HepG2 (cell line): Measurements from ENCODE around the gene NCOA5. TPM values are rescaled to one million over a fixed set of nuclear protein-coding genes. Genes with fewer than 3 reads are reported as not detected.

Source experiments
- ATAC-seq: fragments of 200-7000 bp; cut with Tn5 transposase; 3 replicates; pipeline ENCODE4 v1.9.1; 2020; ENCODE audit warnings: mild to moderate bottlenecking, moderate library complexity
- BruUV-seq: library from RNA; stranded (reverse); fragments of 400-500 nt; replicated peaks from 2 replicates; lab custom pipeline; 2021; lab: Mats Ljungman, UMichigan
- CTCF ChIA-PET: fragments of 300-600 bp; formaldehyde crosslinking; extraction: SDS; loops from one replicate; lab custom pipeline; 2021; ENCODE audit warnings: low total read pairs, inconsistent platforms, low intra/inter-chr PET ratio; lab: Yijun Ruan, JAX
- POLR2A ChIA-PET: fragments of 350-600 bp; sonication (Branson Sonifier 250); formaldehyde crosslinking; loops from one replicate; lab custom pipeline; 2020; ENCODE audit warnings: antibody characterized with exemption, inconsistent platforms; lab: Yijun Ruan, JAX
- DNase-seq: peaks from one replicate; pipeline ENCODE4 v3.0.0-alpha.2; 2015; ENCODE audit warnings: low spot score
- FAIRE-seq: peaks from 3 replicates; lab custom pipeline; 2011; peaks lifted over from hg19 to GRCh38; lab: Jason Lieb, UNC
- H2AFZ ChIP-seq: one replicate; pipeline ENCODE4 v1.6.1; 2011; ENCODE audit warnings: low read length, inconsistent platforms
- H3K27ac ChIP-seq: fragments of 300-600 bp; 3 replicates; pipeline ENCODE4 v1.8.0; 2011; ENCODE audit warnings: mixed run types, mild to moderate bottlenecking, mixed read lengths, low read length, inconsistent platforms; ENCODE audit not compliant: insufficient read depth; ENCODE audit errors: extremely low read length
- H3K27me3 ChIP-seq, 2 experiments: fragments of 200-600 bp in 1 of 2; 2 replicates in 1 of 2; 3 replicates in 1 of 2; pipeline versions ENCODE4 v1.6.0 to v1.8.0; 2011; ENCODE audit warnings: low read length in 2 of 2, mild to moderate bottlenecking in 2 of 2, moderate library complexity in 2 of 2, inconsistent platforms in 1 of 2; ENCODE audit not compliant: insufficient read depth in 2 of 2, control insufficient read depth in 1 of 2
- H3K36me3 ChIP-seq, 2 experiments: fragments of 200-600 bp in 1 of 2; replicated peaks in 1 of 2; 2 replicates in 1 of 2; 3 replicates in 1 of 2; pipeline versions ENCODE4 v1.5.1 to v1.8.0; 2011; ENCODE audit warnings: low read length in 2 of 2, inconsistent platforms in 1 of 2; ENCODE audit not compliant: insufficient read depth in 2 of 2, control insufficient read depth in 1 of 2
- H3K4me1 ChIP-seq: 2 replicates; pipeline ENCODE4 v1.5.1; 2012; ENCODE audit warnings: low read length, inconsistent platforms; ENCODE audit not compliant: insufficient read depth
- H3K4me2 ChIP-seq: 2 replicates; pipeline ENCODE4 v1.6.0; 2011; ENCODE audit warnings: low read depth, low read length, inconsistent platforms
- H3K4me3 ChIP-seq, 3 experiments: fragments of 200-600 bp in 1 of 3; sonication (generic), shearing (Covaris generic) in 1 of 3; replicated peaks in 1 of 3; 2 replicates each; pipeline ENCODE4 v1.5.1; 2011 to 2016; ENCODE audit warnings: low read length in 3 of 3, inconsistent platforms in 2 of 3, low read depth in 2 of 3, mild to moderate bottlenecking in 2 of 3, control low read depth in 1 of 3, mixed read lengths in 1 of 3; ENCODE audit not compliant: insufficient read depth in 1 of 3
- H3K79me2 ChIP-seq: one replicate; pipeline ENCODE4 v1.6.1; 2011; ENCODE audit warnings: low read length, inconsistent platforms; ENCODE audit not compliant: insufficient read depth
- H3K9ac ChIP-seq: 2 replicates; pipeline ENCODE4 v1.6.0; 2011; ENCODE audit warnings: mild to moderate bottlenecking, low read depth, low read length, inconsistent platforms; ENCODE audit not compliant: insufficient read depth
- H3K9me3 ChIP-seq: 2 replicates; pipeline ENCODE4 v1.5.1; 2012; ENCODE audit warnings: mild to moderate bottlenecking, low read length
- H4K20me1 ChIP-seq: 2 replicates; pipeline ENCODE4 v1.6.0; 2011; ENCODE audit warnings: inconsistent platforms, mild to moderate bottlenecking, low read length, moderate library complexity; ENCODE audit not compliant: insufficient read depth
- DPF2 ChIP-seq: sonication (generic); formaldehyde crosslinking; IDR thresholded peaks from 2 replicates; pipeline ENCODE4 v1.4.0; 2020; ENCODE audit warnings: mild to moderate bottlenecking, low read depth, missing genetic modification reagents, borderline replicate concordance
- FOXK1 ChIP-seq: sonication (generic); formaldehyde crosslinking; IDR thresholded peaks from 2 replicates; pipeline ENCODE4 v1.4.0; 2020; ENCODE audit warnings: low read depth, missing genetic modification reagents, borderline replicate concordance
- MED1 ChIP-seq: sonication (generic); formaldehyde crosslinking; IDR thresholded peaks from 2 replicates; pipeline ENCODE4 v1.4.0; 2020; ENCODE audit warnings: missing genetic modification reagents
- NFIC ChIP-seq: IDR thresholded peaks from 2 replicates; pipeline ENCODE4 v1.6.1; 2012; ENCODE audit warnings: mild to moderate bottlenecking, low read length, inconsistent platforms
- NFRKB ChIP-seq: fragments of 450-650 bp; IDR thresholded peaks from 2 replicates; pipeline ENCODE4 v1.6.1; 2017
- RFX3 ChIP-seq: IDR thresholded peaks from 2 replicates; pipeline ENCODE4 v1.6.1; 2016; ENCODE audit warnings: missing biosample characterization, missing genetic modification reagents
- ZNF121 ChIP-seq: sonication (generic); formaldehyde crosslinking; IDR thresholded peaks from 2 replicates; pipeline ENCODE4 v1.5.0; 2020; ENCODE audit warnings: mild to moderate bottlenecking, missing genetic modification reagents
- WGBS: methylation state at CpG from one replicate; pipeline ENCODE4 v1.1.6; 2017; ENCODE audit warnings: low lambda C conversion rate; 5-methylcytosine and 5-hydroxymethylcytosine counted together
- in situ Hi-C: cut with HindIII; loops from 2 replicates; pipeline ENCODE4 v1.10.0; 2017; ENCODE audit warnings: low pct_unique_long_range_greater_than_20kb; ENCODE audit not compliant: extremely low pct_ligation_motif_present
- intact Hi-C: fragments of 100-400 bp; cut with micrococcal nuclease; formaldehyde crosslinking; loops from one replicate; pipeline ENCODE4 v1.10.0; 2022; ENCODE audit not compliant: unreplicated experiment
- polyA plus RNA-seq, 8 experiments: library from polyadenylated mRNA; depleted of rRNA in 3 of 8; stranded (reverse) in 7 of 8; unstranded in 1 of 8; fragments of >200 nt; fragmentation: Illumina TruSeq in 4 of 8; extraction: Trizol in 4 of 8; gene quantifications; 2 replicates each; pipeline versions ENCODE4 v1.2.1 to v1.2.3, GENCODE V29; 2011 to 2016; ENCODE audit warnings: low read depth in 4 of 8, missing spikeins in 1 of 8, mixed read lengths in 1 of 8; ENCODE audit not compliant: insufficient read depth in 1 of 8
- total RNA-seq, 5 experiments: library from RNA; depleted of rRNA; stranded (reverse); fragments of >200 nt; fragmentation: Illumina TruSeq; extraction: Trizol; gene quantifications; 2 replicates each; pipeline ENCODE4 v1.2.3, GENCODE V29; 2016; ENCODE audit warnings: low read depth in 1 of 5
- TF ChIP-seq, protein P1 (sequence below): sonication (generic); formaldehyde crosslinking; IDR thresholded peaks from 2 replicates; pipeline ENCODE4 v1.8.1; 2022; ENCODE audit warnings: low read depth, mild to moderate bottlenecking, missing genetic modification reagents
- TF ChIP-seq, protein P2 (sequence below): sonication (generic); formaldehyde crosslinking; IDR thresholded peaks from 2 replicates; pipeline ENCODE4 v1.4.0; 2020; ENCODE audit warnings: mild to moderate bottlenecking, missing genetic modification reagents, borderline replicate concordance
- TF ChIP-seq, protein P3 (sequence below): sonication (generic); formaldehyde crosslinking; IDR thresholded peaks from 2 replicates; pipeline ENCODE4 v1.4.0; 2020; ENCODE audit warnings: missing genetic modification reagents, borderline replicate concordance

NCOA5 gene
- total and polyA plus RNA-seq, 2 of the 13 experiments (the other 11 are each of a cell fraction or from before 2014, with no cell fraction given): 16.5 to 28.4 TPM

DNA sequence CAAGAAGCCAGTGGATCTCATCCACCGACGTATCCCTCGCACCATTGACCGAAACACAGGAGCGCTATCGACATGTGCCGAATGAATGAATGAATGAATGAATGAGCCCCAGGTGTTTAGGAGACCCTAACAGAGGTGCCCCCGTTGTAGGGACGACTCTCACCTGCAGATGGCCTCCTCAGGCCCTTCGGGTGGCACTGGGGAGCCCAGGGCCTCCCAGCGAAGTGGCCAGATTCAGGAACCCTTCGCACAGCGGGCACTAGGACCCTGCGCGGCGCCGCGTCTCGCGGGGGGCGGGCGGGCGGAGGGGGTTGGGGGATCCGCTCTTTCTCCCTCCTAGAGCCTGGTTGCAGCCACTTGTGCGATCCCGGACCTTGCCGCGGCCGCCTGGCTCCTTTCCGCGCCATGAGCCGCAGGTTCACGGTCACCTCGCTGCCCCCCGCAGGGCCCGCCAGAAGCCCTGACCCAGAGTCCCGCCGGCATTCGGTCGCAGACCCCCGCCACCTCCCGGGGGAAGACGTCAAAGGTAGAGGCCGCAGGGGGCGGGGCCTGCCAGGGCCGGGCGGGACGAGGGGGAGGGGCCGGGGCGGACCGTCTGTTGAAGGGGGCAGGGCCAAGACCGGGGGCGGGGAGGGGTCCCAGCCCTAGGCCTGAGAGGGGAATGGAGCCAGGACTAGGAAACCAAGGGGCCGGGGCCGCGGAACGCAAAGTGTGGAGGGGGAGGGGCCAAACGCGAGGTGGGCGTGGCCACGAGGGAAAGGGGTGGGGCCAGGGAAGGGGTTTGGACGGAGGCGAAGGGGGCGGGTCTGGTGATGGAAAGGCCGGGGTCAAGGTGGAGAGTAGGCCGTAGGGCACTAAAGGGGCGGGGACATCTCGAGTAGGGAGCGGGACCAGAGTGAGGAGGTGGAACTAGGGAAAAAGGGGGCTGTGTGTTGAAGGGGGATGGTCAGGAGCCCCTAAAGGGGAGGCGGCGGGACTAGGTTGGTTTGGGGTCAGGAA is 68.1 kb downstream of the NCOA5 start:
- peak; percentile 79 for ATAC-seq
- H3K4me3 ChIP-seq: peak overlapping the region; percentile 83 to 88 (median 84)
- H4K20me1 ChIP-seq: peaks cover 12% of the 10 kb centered on the region; the same call in 1 of the 2 replicates
- 8% methylated on average over 68 of the region's 71 CpGs for WGBS
- intact Hi-C loops (loop anchor here (1.0 to 2.0 kb wide), 2 partner anchors 68 to 155 kb away; partner anchors contain the start of gene NCOA5), in situ Hi-C loops (loop anchor here (5.0 to 10.0 kb wide), 2 partner anchors 66 to 153 kb away; partner anchors contain the start of gene NCOA5)
- ChIA-PET POLR2A (interaction anchor here (1.4 kb wide), 2 partner anchors 342 to 385 kb away, joined by 3 to 4 read pairs; partner anchors contain the start of gene ELMO2), CTCF (interaction anchor here (2.4 to 3.5 kb wide), 2 partner anchors 7 to 130 kb away, joined by 14 to 17 read pairs; no protein-coding TSS in a partner anchor)
- DNase-seq: peak; percentile 69
- peaks cover 41% of the 10 kb centered on the region for H3K4me1 ChIP-seq
- no peak for FAIRE-seq
- no peaks in the 10 kb centered on the region for H3K36me3 ChIP-seq
- no peaks in the 10 kb centered on the region for H3K27me3 ChIP-seq
- peak overlapping the region; percentile 100 for H3K4me2 ChIP-seq
- no peaks in the 10 kb centered on the region for H3K79me2 ChIP-seq
- H3K9me3 ChIP-seq: no peaks in the 10 kb centered on the region
- peak overlapping the region; percentile 70 for H3K27ac ChIP-seq
- no peak overlapping the region for H2AFZ ChIP-seq
- no TSS peak for BruUV-seq
- peak overlapping the region; percentile 71 for H3K9ac ChIP-seq
- TF ChIP-seq NFRKB (no peak), DPF2 (CRISPR knock-in tag) (no peak), ZNF121 (no peak; the same call in 1 of the 2 replicates), RFX3 (CRISPR knock-in tag) (no peak), NFIC (no peak; the same call in 1 of the 2 replicates), FOXK1 (CRISPR knock-in tag) (no peak), MED1 (CRISPR knock-in tag) (no peak)
- TF ChIP-seq, protein P1, sequence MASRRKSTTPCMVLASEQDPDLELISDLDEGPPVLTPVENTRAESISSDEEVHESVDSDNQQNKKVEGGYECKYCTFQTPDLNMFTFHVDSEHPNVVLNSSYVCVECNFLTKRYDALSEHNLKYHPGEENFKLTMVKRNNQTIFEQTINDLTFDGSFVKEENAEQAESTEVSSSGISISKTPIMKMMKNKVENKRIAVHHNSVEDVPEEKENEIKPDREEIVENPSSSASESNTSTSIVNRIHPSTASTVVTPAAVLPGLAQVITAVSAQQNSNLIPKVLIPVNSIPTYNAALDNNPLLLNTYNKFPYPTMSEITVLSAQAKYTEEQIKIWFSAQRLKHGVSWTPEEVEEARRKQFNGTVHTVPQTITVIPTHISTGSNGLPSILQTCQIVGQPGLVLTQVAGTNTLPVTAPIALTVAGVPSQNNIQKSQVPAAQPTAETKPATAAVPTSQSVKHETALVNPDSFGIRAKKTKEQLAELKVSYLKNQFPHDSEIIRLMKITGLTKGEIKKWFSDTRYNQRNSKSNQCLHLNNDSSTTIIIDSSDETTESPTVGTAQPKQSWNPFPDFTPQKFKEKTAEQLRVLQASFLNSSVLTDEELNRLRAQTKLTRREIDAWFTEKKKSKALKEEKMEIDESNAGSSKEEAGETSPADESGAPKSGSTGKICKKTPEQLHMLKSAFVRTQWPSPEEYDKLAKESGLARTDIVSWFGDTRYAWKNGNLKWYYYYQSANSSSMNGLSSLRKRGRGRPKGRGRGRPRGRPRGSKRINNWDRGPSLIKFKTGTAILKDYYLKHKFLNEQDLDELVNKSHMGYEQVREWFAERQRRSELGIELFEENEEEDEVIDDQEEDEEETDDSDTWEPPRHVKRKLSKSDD (CRISPR knock-in tag): no peak
- TF ChIP-seq, protein P2, sequence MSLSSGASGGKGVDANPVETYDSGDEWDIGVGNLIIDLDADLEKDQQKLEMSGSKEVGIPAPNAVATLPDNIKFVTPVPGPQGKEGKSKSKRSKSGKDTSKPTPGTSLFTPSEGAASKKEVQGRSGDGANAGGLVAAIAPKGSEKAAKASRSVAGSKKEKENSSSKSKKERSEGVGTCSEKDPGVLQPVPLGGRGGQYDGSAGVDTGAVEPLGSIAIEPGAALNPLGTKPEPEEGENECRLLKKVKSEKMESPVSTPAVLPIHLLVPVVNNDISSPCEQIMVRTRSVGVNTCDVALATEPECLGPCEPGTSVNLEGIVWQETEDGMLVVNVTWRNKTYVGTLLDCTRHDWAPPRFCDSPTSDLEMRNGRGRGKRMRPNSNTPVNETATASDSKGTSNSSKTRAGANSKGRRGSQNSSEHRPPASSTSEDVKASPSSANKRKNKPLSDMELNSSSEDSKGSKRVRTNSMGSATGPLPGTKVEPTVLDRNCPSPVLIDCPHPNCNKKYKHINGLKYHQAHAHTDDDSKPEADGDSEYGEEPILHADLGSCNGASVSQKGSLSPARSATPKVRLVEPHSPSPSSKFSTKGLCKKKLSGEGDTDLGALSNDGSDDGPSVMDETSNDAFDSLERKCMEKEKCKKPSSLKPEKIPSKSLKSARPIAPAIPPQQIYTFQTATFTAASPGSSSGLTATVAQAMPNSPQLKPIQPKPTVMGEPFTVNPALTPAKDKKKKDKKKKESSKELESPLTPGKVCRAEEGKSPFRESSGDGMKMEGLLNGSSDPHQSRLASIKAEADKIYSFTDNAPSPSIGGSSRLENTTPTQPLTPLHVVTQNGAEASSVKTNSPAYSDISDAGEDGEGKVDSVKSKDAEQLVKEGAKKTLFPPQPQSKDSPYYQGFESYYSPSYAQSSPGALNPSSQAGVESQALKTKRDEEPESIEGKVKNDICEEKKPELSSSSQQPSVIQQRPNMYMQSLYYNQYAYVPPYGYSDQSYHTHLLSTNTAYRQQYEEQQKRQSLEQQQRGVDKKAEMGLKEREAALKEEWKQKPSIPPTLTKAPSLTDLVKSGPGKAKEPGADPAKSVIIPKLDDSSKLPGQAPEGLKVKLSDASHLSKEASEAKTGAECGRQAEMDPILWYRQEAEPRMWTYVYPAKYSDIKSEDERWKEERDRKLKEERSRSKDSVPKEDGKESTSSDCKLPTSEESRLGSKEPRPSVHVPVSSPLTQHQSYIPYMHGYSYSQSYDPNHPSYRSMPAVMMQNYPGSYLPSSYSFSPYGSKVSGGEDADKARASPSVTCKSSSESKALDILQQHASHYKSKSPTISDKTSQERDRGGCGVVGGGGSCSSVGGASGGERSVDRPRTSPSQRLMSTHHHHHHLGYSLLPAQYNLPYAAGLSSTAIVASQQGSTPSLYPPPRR (CRISPR knock-in tag): 0 out of 2 replicates have a peak, but pooled peaks have one; percentile 34
- TF ChIP-seq, protein P3, sequence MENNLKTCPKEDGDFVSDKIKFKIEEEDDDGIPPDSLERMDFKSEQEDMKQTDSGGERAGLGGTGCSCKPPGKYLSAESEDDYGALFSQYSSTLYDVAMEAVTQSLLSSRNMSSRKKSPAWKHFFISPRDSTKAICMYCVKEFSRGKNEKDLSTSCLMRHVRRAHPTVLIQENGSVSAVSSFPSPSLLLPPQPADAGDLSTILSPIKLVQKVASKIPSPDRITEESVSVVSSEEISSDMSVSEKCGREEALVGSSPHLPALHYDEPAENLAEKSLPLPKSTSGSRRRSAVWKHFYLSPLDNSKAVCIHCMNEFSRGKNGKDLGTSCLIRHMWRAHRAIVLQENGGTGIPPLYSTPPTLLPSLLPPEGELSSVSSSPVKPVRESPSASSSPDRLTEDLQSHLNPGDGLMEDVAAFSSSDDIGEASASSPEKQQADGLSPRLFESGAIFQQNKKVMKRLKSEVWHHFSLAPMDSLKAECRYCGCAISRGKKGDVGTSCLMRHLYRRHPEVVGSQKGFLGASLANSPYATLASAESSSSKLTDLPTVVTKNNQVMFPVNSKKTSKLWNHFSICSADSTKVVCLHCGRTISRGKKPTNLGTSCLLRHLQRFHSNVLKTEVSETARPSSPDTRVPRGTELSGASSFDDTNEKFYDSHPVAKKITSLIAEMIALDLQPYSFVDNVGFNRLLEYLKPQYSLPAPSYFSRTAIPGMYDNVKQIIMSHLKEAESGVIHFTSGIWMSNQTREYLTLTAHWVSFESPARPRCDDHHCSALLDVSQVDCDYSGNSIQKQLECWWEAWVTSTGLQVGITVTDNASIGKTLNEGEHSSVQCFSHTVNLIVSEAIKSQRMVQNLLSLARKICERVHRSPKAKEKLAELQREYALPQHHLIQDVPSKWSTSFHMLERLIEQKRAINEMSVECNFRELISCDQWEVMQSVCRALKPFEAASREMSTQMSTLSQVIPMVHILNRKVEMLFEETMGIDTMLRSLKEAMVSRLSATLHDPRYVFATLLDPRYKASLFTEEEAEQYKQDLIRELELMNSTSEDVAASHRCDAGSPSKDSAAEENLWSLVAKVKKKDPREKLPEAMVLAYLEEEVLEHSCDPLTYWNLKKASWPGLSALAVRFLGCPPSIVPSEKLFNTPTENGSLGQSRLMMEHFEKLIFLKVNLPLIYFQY: no peak
